NOMO-1 (cell line): ENCODE data around the gene S100A9.
"Not testable (repeated sequence)": the region's sequence is repeated elsewhere in the genome, so short reads cannot be mapped to it uniquely, and the experiment has no call there.

Experiments
- DNase-seq, 2 experiments: peaks; one replicate each; lab custom pipeline; 2025; ENCODE audit not compliant: unreplicated experiment in 2 of 2; lab: John Stamatoyannopoulos, UW

Gene S100A9

GRCh38 chr1:153357853-153358690 is at the start of gene S100A9:
Gene S100A9, plus strand, starts transcription at chr1:153357854. Its CDS starts 430 bp downstream, at chr1:153358284.
- peak in 1 of 2 experiments; percentile 60 for DNase-seq

GRCh38 chr1:153308540-153308939 is 49.1 kb upstream of the S100A9 start:
- DNase-seq: no peak

- no peak for DNase-seq
Observed at GRCh38 chr1:153309441-153309840, 48.2 kb upstream of the S100A9 start.

GRCh38 chr1:153310526-153310925 is 47.1 kb upstream of the S100A9 start:
- no peak for DNase-seq

GRCh38 chr1:153312570-153313186 is 45.0 kb upstream of the S100A9 start, which contains the start of gene PGLYRP3:
Gene PGLYRP3, minus strand, starts transcription at chr1:153312952. Its CDS starts 2,287 bp downstream, at chr1:153310665.
- no peak for DNase-seq

- no peak for DNase-seq
Observed at GRCh38 chr1:153313288-153313687, 44.4 kb upstream of the S100A9 start.

GRCh38 chr1:153314388-153314787 is 43.3 kb upstream of the S100A9 start:
- DNase-seq: not testable (repeated sequence)

GRCh38 chr1:153316013-153316412 is 41.6 kb upstream of the S100A9 start:
- not testable (repeated sequence) for DNase-seq

- not testable (repeated sequence) for DNase-seq
Observed at GRCh38 chr1:153318145-153318544, 39.5 kb upstream of the S100A9 start.

GRCh38 chr1:153322568-153322967 is 35.1 kb upstream of the S100A9 start:
- no peak for DNase-seq

GRCh38 chr1:153324912-153325311 is 32.7 kb upstream of the S100A9 start:
- no peak for DNase-seq

- DNase-seq: no peak
Observed at GRCh38 chr1:153333902-153334301, 23.8 kb upstream of the S100A9 start.

GRCh38 chr1:153336650-153337049 is 21.0 kb upstream of the S100A9 start:
- DNase-seq: no peak

GRCh38 chr1:153337980-153338853 is 19.4 kb upstream of the S100A9 start:
- no peak for DNase-seq

GRCh38 chr1:153339802-153340201 is 17.9 kb upstream of the S100A9 start:
- no peak for DNase-seq

- DNase-seq: no peak
Observed at GRCh38 chr1:153340356-153340755, 17.3 kb upstream of the S100A9 start.

GRCh38 chr1:153341431-153341934 is 16.2 kb upstream of the S100A9 start:
- no peak for DNase-seq

- no peak for DNase-seq
Observed at GRCh38 chr1:153342178-153342577, 15.5 kb upstream of the S100A9 start.

- DNase-seq: no peak
Observed at GRCh38 chr1:153343040-153343681, 14.5 kb upstream of the S100A9 start.
